Measurements from ENCODE around the gene STK32C. TPM values are rescaled to one million over a fixed set of nuclear protein-coding genes. Genes with fewer than 3 reads are reported as not detected.

The STK32C gene
- total RNA-seq, 1 donor from 2014 or later: 3.4 TPM

- no peak for DNase-seq
Measured at GRCh38 chr10:132197271-132198067, 110.3 kb downstream of the STK32C start.

- DNase-seq: no peak
Measured at GRCh38 chr10:132196178-132197113, 111.3 kb downstream of the STK32C start.

GRCh38 chr10:132195366-132196075 lies 112.2 kb downstream of the STK32C start:
- no peak for DNase-seq

GRCh38 chr10:132194726-132195125 lies 113.0 kb downstream of the STK32C start:
- no peak for DNase-seq

GRCh38 chr10:132193907-132194552 lies 113.7 kb downstream of the STK32C start:
- no peak for DNase-seq

- no peak for DNase-seq
Measured at GRCh38 chr10:132192991-132193665, 114.6 kb downstream of the STK32C start.

- DNase-seq: no peak
Measured at GRCh38 chr10:132192076-132192975, 115.4 kb downstream of the STK32C start.

- DNase-seq: no peak
Measured at GRCh38 chr10:132189810-132190422, 117.8 kb downstream of the STK32C start.

- no peak for DNase-seq
Measured at GRCh38 chr10:132189016-132189415, 118.7 kb downstream of the STK32C start.

GRCh38 chr10:132188331-132188730 lies 119.4 kb downstream of the STK32C start:
- DNase-seq: no peak

GRCh38 chr10:132187430-132188138 lies 120.2 kb downstream of the STK32C start:
- DNase-seq: no peak

GRCh38 chr10:132186488-132187429 lies 121.0 kb downstream of the STK32C start, which contains the start of gene DPYSL4:
Gene DPYSL4, plus strand, starts transcription at chr10:132186948. Its CDS starts 116 bp downstream, at chr10:132187064.
- no peak for DNase-seq

- no peak for DNase-seq
Measured at GRCh38 chr10:132185601-132186487, 121.9 kb downstream of the STK32C start.

GRCh38 chr10:132184816-132185593 lies 122.7 kb downstream of the STK32C start:
- no peak for DNase-seq

GRCh38 chr10:132183046-132183445 lies 124.7 kb downstream of the STK32C start:
- DNase-seq: no peak

GRCh38 chr10:132182591-132182990 lies 125.2 kb downstream of the STK32C start:
- no peak for DNase-seq

Measured in skin of body (tissue), 2 donors.